ENCODE measurements around the gene ARHGEF11.
A peak's percentile ranks its signal among the peaks of the same experiment; 100 is the strongest.

ARHGEF11 gene

DNA sequence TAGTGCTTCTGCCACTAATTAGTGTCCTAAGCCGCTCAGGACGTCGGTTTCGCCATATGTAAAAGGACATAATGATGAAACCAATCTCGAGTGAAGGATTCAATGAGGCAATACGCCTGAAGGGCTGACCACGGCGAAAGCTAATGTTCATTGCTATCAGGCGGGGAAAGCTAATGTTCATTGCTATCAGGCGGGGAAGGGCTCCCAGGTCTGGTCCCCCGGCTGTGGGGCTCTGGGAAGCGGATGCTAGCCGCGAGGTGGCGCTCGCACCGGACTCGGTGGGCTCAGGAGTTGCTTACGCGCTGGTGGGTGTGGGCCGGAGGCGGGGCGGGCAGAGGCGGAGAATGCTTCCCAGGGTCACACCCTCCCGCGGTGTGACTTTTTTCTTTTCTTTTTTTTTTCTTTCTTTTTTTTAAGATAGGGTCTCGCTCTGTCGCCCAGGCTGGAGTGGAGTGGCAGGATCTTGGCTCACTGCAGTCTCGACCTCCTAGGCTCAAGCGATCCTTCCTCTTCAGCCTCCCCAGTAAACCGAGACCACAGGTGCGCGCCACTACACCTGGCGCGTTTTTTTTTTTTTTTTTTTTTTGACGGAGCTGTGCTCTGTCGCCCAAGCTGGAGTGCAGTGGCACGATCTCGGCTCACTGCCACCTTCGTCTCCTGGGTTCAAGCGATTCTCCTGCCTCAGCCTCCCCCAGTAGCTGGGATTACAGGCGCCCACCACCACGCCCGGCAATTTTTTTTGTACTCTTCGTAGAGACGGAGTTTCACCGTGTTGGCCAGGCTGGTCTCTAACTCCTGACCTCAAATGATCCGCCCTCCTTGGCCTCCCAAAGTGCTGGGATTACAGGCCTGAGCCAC lies 153.1 kb downstream of the ARHGEF11 start:
- peak; percentile 87 for DNase-seq

DNA sequence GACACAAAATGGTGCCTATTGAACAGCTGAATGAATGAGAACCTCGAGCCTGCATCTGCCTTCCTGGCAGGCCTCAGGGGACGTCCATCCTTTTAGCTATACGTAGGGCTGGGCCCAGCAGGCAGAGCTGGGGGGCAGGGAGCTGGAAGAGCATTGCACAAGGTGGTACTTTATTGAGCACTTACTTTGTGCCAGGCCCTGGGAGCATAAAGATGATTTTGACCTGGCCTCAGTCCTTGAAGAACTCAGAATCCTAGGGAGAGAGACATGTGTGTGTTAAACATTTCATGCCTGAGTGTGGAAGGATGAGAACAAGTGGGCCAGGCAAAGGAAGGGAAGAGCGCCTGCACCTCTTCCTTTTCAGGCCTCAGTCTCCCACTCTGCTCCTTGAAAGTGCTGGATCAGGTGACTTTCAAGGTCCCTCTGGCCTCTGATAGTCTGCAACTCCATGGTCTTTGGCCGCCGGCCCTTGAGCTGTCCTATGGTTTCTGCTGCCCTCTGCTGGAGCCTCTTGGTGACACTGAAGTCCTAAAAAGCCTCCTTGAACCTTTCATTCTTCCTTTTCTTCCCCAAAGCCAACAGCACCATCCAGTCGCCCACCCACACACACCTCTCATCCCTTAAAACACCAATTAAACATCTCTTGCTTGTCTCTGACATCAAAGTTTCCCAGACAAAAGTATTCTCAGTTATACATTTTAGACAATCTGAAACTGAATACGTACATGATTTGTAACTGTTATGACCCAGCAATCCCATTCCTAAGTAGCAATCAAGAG lies 155.6 kb downstream of the ARHGEF11 start:
- peak; percentile 56 for DNase-seq

DNA sequence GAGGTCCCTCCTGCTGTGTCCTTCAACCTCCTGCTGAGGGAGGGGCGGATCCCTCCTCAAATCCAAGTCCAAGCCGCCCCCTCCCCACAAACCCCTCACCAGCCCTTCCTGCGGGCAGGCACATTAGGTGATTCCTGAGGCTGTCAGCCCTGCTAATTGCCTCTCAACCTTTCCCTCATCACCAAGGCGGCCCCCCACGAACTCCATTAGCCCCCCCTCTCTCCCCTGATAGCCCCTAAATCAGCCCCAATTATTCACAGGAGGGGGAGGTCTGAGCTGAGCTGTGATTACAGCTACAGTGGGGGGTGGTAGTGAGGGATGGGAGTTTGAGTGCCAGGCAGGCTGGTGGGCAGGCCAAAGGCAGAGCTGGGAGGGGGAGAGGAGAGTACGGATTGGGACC lies 157.8 kb downstream of the ARHGEF11 start:
- no peak for DNase-seq

DNA sequence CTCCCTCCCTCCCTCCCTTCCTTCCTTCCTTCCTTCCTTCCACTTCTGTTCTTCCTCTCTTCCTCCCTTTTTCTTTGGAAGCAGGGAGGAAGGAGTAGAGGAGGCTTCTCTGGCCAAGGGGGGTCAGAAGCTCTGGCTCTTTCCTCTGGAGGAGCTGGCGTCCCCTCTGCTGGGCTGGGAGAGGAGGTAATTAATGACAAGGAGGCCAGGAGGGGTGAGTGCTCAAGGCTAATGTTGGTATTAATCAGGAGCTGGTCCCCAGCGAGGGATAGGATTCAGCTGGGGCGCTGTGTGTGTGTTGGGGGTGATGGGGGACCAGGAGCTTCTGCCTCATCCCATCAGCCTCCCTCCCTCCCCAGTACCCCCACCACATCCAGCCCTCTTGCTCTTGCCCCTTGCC lies 158.2 kb downstream of the ARHGEF11 start:
- DNase-seq, result no peak

DNA sequence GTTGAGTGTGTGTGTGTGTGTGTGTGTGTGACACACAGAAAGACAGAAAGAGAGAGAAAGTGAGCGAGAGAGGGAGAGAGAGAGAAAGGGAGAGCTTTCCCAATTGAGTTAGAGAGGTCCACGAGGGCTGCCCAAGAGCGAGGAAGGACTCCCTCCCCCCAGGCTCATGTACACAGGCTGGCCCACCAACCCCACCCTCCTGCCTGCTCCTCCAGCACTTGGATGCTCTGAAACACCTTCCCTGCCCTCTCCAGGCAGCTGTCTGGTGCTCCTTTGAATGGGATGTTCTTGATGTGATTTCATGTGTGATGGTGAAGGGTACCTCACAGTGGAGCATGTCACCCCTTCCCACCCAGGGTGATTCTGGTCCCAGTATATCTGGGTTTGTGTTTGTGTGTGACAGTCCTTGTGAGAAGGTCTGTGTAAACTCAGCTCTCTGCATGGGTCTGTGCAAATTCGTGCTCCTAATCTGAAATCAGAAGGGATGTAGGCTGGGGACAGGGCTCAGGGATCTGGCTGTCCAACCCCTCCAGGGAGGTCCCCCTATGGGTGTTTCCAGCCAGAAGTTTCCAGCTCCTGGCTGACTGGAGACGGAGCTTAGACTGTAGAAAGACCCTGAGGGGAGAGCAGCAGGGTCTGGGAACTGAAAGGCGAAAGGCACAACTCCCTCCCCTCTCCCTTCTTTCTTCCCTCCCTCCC lies 158.8 kb downstream of the ARHGEF11 start:
- DNase-seq, result no peak

DNA sequence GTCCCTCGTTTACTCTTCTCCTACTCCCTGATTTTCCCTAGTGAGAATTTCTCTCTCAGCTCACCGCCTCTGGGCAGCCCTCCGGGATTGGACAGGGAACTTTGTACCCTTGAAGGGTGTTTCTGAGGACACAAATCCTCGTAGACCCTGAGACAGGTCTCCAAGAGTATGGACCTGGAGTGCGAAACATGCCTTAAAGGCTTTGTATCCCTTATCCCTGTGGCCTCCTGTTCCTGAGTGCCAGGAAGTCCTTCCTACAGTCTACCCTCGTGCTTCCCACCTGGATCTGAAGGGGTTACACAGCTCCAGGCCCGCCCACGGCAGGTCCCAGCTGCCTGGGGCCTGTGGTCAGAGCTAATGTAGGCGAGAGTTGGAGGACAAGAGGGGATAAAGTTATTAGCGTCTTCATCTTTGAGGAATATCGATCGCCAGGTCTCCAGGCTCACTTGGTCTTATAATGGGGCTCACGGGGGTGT lies 159.6 kb downstream of the ARHGEF11 start:
- no peak for DNase-seq

DNA sequence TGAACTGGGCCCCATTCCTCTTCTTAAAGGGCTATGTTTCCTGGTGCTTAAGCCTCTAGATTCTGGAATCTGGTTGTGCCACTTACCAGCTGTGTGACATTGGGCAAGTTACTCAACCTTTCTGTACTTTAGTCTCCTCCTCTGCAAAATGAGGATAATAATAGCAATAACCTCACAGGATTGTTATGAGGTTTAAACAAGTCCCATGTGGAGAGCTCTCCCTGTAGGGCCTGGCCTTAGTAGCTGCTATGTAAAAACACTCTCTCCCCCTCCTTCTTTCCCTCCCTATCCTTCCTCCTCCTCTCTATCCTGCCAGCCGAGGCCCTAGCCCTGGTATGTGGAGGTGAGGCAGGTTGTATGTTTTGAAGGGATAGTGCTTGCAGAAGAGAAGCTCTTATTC lies 160.2 kb downstream of the ARHGEF11 start:
- DNase-seq, result no peak
